Measurements from ENCODE around the gene LDLRAD4.

LDLRAD4 gene

GRCh38 chr18:13191031-13191430 is 27.5 kb upstream of the LDLRAD4 start:
- Histone ChIP-seq H2AFZ (ENCODE audit: low read depth) (no peak overlapping the region), H3K79me2 (ENCODE audit: insufficient read depth, low read depth) (no peaks in the 10 kb centered on the region), H3K4me3 (IDR thresholded peaks at IDR 0.05; ENCODE audit: insufficient read depth, low read depth, low read length) (no peak overlapping the region)

DNA sequence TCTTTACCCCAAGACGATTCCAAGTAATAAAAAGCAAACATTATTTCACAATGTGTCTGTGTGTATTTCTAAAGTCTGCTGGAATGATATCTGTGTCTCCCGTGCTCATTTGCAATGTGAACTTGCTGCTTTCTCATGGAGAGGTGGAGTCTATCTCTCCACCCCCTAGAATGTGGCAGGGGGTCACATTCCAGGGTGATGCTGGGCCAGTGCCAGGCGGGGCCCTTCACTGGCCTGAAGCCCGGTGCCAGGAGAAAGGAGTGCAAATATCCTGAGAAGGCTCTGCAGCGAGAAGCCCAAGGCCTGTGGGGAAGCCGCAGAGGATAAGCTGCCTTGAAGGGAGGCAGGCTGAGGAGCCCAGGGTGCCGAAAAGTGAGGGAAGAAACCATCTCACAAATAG is 26.8 kb upstream of the LDLRAD4 start:
- TF ChIP-seq CTCF (conservative IDR thresholded peaks at IDR 0.05; ENCODE audit: low read depth, low read length) = no peak
- H3K79me2 ChIP-seq (ENCODE audit: insufficient read depth, low read depth) = no peaks in the 10 kb centered on the region
- no peak overlapping the region for H3K4me2 ChIP-seq
- no peak overlapping the region for H2AFZ ChIP-seq (ENCODE audit: low read depth)
- no peaks in the 10 kb centered on the region for H4K20me1 ChIP-seq (ENCODE audit: insufficient read depth)
- H3K27ac ChIP-seq = no peak overlapping the region
- H3K9ac ChIP-seq = no peak overlapping the region
- no peaks in the 10 kb centered on the region for H3K36me3 ChIP-seq (ENCODE audit: insufficient read depth)
- no peaks in the 10 kb centered on the region for H3K27me3 ChIP-seq (ENCODE audit: insufficient read depth, low read depth)
- no peaks in the 10 kb centered on the region for H3K4me1 ChIP-seq (ENCODE audit: low read depth, poor library complexity, severe bottlenecking)
- H3K4me3 ChIP-seq (IDR thresholded peaks at IDR 0.05; ENCODE audit: insufficient read depth, low read depth, low read length) = no peak overlapping the region

More at GRCh38 chr18:13191031-13191430, 27.5 kb upstream of the LDLRAD4 start:
- Histone ChIP-seq H3K4me2 (no peak overlapping the region), H3K36me3 (ENCODE audit: insufficient read depth) (no peaks in the 10 kb centered on the region), H3K4me1 (ENCODE audit: low read depth, poor library complexity, severe bottlenecking) (no peaks in the 10 kb centered on the region), H4K20me1 (ENCODE audit: insufficient read depth) (no peaks in the 10 kb centered on the region), H3K27ac (no peak overlapping the region), H3K27me3 (ENCODE audit: insufficient read depth, low read depth) (no peaks in the 10 kb centered on the region), H3K9ac (no peak overlapping the region)
- TF ChIP-seq CTCF (conservative IDR thresholded peaks at IDR 0.05; ENCODE audit: low read depth, low read length) = no peak

DNA sequence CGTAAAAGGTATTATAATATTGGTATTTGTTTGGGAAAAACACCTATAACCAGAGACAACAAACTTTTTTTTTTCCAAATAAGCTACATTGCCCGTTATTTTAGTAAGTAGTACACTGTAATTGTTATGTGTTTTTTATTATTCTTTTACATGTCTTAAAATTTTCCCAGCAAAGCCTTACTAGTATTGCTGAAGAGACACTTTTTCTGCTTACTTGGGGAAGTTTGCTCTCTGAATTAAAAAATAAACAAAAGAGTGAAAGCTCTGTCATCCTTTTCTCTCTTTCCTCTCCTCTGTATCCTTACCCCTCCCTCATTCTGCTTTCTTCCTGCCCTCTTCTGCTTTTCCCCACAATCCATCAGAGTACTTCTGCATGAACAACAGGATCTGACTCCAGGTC is 25.6 kb upstream of the LDLRAD4 start:
- Histone ChIP-seq H3K27ac (no peak overlapping the region), H3K9ac (no peak overlapping the region), H2AFZ (ENCODE audit: low read depth) (no peak overlapping the region), H3K4me1 (ENCODE audit: low read depth, poor library complexity, severe bottlenecking) (no peaks in the 10 kb centered on the region), H3K36me3 (ENCODE audit: insufficient read depth) (no peaks in the 10 kb centered on the region), H4K20me1 (ENCODE audit: insufficient read depth) (no peaks in the 10 kb centered on the region), H3K79me2 (ENCODE audit: insufficient read depth, low read depth) (no peaks in the 10 kb centered on the region), H3K4me3 (IDR thresholded peaks at IDR 0.05; ENCODE audit: insufficient read depth, low read depth, low read length) (no peak overlapping the region), H3K27me3 (ENCODE audit: insufficient read depth, low read depth) (no peaks in the 10 kb centered on the region), H3K4me2 (no peak overlapping the region)
- TF ChIP-seq CTCF (conservative IDR thresholded peaks at IDR 0.05; ENCODE audit: low read depth, low read length) = no peak

DNA sequence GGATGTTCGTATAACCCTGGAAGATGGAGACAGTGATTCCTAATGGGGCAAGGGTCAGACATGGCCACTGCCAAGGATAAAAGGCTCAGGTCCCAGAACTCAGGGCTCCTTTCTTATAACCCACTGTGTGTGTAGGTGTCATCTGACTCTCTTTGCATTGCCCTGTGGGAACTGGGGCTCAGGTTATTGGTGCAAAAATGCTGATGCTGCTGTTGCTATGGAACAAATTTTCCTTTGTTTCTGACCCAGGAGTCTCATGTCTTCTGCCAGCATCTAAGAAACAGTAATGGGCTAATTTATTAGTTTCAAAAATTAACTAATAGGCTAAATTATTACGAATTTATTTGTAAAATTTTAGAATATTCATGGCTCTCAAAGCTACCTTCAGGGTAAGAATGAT is 24.3 kb upstream of the LDLRAD4 start:
- no peaks in the 10 kb centered on the region for H3K4me1 ChIP-seq (ENCODE audit: low read depth, poor library complexity, severe bottlenecking)
- TF ChIP-seq CTCF (conservative IDR thresholded peaks at IDR 0.05; ENCODE audit: low read depth, low read length) = no peak

More for the DNA sequence above, 24.3 kb upstream of the LDLRAD4 start:
- Histone ChIP-seq H3K9ac (no peak overlapping the region), H2AFZ (ENCODE audit: low read depth) (no peak overlapping the region), H3K4me2 (no peak overlapping the region), H3K36me3 (ENCODE audit: insufficient read depth) (no peaks in the 10 kb centered on the region), H3K27me3 (ENCODE audit: insufficient read depth, low read depth) (no peaks in the 10 kb centered on the region), H3K4me3 (IDR thresholded peaks at IDR 0.05; ENCODE audit: insufficient read depth, low read depth, low read length) (no peak overlapping the region), H3K79me2 (ENCODE audit: insufficient read depth, low read depth) (no peaks in the 10 kb centered on the region), H4K20me1 (ENCODE audit: insufficient read depth) (no peaks in the 10 kb centered on the region), H3K27ac (no peak overlapping the region)
